Mucosa of gallbladder (tissue), 1 donor: ENCODE measurements around the gene COL11A2. TPM values are rescaled to one million over a fixed set of nuclear protein-coding genes. Genes with fewer than 3 reads are reported as not detected.

Source experiments
- DNase-seq: peaks from one replicate; pipeline ENCODE4 v3.0.0-alpha.2; 2020; ENCODE audit warnings: low spot score
- total RNA-seq: library from RNA; stranded (reverse); gene quantifications from one replicate; pipeline ENCODE4 v1.2.1, GENCODE V29; 2021
- donor health status: DM: no; HTN: no; CAD: no.

The COL11A2 gene
- total RNA-seq, 1 donor from 2014 or later, result 0.66 TPM

GRCh38 chr6:33206864-33207551 lies 14.7 kb upstream of the COL11A2 start:
- DNase-seq, result no peak

DNA sequence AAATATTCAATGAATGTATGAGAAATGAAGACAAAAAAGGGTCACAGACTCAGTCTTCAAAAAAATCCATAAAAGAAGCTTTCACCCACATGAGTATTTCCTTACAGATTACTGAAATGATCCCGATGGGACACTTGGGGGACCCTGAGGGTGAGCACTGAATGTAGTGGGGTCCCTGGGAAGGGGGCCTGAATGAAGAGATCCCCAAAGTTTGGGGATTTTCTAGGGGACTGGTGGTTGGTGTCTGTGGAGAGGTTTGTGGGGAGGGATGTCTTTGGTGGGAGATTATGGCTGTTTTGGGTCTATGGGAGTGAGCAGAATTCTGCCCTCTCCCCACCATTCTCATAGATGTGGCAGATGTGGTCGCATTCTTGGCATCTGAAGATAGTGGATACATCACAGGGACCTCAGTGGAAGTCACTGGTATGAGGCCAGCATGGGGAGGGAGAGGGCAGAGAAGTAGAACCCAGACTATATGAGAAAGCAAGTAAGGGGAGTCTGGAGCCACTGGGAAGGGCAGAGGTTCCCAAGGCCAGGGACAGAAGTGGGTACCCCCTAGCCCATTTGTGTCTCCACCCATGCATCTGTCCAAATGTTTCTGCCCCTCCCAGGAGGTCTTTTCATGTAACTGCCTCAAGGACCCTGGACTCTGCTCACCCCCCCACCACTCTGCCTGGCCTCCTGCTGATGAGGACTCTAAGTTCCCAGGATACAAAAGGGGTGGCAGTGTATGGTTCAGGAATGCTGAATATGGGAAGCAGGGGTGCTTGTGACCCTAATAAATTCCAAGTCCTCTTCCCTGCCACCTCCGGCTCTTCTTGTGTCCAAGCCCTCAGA lies 14.0 kb upstream of the COL11A2 start:
- DNase-seq, result no peak

- DNase-seq, result no peak
Observed at GRCh38 chr6:33205191-33206026, 13.1 kb upstream of the COL11A2 start.

DNA sequence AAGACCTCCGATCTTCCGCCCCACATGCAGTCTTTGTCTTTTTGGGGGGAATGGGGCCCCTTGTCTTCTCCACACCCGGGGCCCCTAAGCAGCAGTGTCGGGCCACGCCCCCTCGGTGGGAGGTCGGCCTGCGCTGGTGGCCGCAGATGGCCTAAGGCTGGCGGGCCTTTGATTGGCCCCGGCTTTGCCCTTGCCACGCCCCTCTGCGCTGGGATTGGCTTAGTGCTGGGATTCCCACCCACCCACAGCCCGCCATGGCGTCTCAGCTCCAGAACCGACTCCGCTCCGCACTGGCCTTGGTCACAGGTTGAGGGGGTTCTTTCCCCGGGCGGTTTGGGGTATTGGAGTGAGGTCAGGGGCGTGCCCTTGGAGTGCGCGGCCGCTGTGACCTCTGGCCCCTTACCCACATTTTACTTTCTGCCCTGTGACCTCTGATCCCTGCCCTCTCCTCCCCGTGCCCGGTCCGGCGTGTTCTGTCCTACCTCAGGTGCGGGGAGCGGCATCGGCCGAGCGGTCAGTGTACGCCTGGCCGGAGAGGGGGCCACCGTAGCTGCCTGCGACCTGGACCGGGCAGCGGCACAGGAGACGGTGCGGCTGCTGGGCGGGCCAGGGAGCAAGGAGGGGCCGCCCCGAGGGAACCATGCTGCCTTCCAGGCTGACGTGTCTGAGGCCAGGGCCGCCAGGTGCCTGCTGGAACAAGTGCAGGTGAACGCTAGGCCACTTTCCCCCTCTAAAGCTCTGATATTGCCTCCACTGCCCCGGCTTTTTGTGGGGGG lies 12.3 kb upstream of the COL11A2 start, which contains the start of gene HSD17B8:
TSS of gene HSD17B8 (plus strand) at position 241 of the 776 bp plus-strand sequence. CDS start at position 255, 14 bp downstream.
- DNase-seq, result peak; percentile 95

GRCh38 chr6:33204165-33204414 lies 11.8 kb upstream of the COL11A2 start:
- DNase-seq, result no peak

DNA sequence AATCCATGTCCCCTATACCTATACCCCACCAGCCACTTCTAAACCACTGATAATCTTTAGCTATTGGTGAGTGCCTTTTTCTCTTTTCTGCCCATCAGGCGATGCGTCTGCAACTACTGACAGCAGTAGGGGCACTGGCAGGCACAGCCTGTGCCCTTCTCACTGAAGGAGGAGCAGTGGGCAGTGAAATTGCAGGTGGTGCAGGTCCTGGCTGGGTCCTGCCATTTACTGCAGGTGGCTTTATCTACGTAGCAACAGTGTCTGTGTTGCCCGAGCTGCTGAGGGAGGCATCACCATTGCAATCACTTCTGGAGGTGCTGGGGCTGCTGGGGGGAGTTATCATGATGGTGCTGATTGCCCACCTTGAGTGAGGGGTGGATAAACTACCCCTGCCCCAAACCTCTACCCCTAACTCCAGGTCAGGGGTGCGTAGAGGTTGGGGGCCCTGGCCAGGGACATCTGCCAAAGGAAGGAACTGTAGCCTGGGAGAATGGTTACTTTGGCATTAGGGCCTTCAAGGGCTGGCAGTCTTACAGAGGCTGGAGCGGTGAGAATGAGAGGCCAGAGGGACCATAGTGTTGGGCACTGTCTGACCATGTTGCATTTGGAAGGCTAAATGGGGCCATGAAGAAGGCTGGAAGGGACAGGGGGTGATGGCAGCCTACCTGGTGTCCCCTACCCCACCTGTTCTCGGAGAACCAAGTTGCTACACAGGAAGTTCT lies 11.3 kb upstream of the COL11A2 start:
- DNase-seq, result no peak

- no peak for DNase-seq
Observed at GRCh38 chr6:33202799-33203198, 10.5 kb upstream of the COL11A2 start.

DNA sequence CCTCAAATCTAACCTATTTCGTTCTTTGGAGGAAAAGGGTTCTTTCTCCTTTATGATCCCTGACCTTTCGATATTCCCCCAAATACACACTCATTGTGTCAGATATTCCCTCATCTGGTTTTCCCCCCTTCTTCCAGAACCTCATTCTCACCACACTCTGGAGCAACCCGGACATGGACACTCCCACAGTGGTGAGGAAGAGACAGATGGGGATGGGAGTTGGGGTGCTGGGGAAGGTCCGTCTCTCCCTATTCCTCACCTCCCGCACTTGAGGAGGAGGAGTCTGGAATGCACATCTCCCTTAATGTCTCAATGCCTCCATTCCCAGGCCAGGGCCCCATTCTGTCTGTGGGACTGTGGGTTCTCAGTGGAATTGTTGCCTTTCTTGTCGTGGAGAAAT lies 9.7 kb upstream of the COL11A2 start:
- DNase-seq, result no peak

DNA sequence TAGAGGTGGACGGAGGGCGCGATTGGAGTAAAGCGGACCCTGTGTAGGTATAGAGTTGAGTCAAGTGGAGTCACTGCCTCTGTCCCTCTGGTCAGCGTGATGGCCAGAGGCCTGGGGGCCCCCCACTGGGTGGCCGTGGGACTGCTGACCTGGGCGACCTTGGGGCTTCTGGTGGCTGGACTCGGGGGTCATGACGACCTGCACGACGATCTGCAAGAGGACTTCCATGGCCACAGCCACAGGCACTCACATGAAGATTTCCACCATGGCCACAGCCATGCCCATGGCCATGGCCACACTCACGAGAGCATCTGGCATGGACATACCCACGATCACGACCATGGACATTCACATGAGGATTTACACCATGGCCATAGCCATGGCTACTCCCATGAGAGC lies 8.9 kb upstream of the COL11A2 start:
- DNase-seq, result no peak

DNA sequence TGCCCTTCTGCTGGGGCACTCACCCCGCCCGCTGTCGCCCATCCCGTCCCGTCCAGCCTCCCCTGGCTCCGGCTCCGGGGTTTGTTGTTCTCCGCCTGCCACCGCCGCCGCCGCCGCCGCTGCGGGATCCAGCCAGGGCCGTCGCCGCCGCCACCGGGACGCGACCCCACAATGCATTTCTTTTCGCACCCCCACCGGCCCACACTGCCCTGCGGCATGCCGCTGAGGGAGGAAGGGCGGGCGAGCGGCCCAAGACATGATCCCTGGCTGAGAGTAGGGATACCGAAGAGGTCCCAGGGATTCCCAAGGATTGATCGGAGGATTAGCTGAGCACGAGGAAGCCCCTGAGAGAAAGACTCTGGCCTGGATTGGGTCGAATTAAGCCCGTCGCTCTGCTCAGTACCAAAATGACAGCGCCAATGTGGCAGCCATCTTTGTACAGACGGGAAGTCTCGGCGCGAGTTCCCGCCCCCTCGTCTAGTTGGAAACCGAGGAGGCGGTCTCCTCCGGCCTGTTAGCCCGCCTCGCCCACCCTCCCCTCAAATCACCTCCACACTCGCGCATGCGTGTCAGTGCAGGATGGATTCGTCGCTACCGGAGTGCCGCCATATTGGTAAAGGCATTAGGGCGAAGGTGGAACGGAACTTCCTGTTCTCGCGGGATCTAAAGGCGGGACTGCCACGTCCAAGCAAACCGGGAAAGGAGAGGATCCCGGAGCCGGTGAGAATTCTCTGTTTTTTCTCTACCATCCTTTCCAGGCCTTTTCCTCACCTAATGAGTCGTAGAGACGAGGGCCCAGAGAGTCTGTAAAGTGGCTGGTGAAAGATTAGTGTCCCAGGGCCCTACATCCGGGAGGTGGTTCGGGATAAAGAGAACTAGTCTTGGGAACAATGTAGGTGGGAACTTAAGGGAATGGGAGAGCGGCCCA lies 8.2 kb upstream of the COL11A2 start, which contains the start of the genes RXRB and SLC39A7:
TSS of gene RXRB (minus strand) at position 447 of the 928 bp plus-strand sequence. CDS start at position 258, 189 bp downstream.
TSS of gene SLC39A7 (plus strand) at position 649 of the 928 bp plus-strand sequence. CDS start 379 bp downstream, outside the sequence.
- DNase-seq, result peak; percentile 100

- peak; percentile 50 for DNase-seq
Observed at GRCh38 chr6:33199687-33200218, 7.5 kb upstream of the COL11A2 start.

GRCh38 chr6:33198853-33199436 lies 6.7 kb upstream of the COL11A2 start:
- no peak for DNase-seq

DNA sequence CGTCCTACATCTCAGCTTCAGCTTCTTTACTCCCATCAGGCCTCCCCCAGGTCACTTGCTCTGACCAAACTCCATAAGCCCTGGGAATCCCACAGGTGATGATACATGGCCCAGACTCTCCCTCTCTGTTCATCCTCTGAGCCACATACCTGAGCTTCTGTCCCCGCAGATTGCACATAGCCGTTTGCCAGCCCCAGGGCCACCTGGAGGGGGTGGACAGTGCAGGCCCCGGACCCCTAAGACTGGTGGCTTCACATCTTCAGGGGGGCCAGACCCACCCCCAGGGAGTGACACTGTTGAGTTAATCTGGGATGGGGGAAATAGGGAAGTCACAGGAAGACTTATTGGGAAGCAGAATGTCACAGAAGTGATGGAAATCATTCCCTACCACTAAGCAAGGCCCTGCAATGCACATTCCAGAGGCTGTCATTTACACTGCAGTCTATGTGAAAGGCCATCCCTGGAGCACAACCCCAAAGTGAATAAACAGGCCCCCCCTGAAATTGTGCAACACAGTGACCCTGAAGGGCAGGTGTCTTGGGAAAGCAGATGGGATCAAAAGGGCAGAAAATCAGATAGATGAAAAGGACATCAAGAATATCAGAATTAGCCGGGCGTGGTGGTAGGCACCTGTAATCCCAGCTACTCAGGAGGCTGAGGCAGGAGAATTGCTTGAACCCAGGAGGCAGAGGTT lies 6.0 kb upstream of the COL11A2 start:
- DNase-seq, result no peak

- no peak for DNase-seq
Observed at GRCh38 chr6:33197431-33198048, 5.3 kb upstream of the COL11A2 start.

DNA sequence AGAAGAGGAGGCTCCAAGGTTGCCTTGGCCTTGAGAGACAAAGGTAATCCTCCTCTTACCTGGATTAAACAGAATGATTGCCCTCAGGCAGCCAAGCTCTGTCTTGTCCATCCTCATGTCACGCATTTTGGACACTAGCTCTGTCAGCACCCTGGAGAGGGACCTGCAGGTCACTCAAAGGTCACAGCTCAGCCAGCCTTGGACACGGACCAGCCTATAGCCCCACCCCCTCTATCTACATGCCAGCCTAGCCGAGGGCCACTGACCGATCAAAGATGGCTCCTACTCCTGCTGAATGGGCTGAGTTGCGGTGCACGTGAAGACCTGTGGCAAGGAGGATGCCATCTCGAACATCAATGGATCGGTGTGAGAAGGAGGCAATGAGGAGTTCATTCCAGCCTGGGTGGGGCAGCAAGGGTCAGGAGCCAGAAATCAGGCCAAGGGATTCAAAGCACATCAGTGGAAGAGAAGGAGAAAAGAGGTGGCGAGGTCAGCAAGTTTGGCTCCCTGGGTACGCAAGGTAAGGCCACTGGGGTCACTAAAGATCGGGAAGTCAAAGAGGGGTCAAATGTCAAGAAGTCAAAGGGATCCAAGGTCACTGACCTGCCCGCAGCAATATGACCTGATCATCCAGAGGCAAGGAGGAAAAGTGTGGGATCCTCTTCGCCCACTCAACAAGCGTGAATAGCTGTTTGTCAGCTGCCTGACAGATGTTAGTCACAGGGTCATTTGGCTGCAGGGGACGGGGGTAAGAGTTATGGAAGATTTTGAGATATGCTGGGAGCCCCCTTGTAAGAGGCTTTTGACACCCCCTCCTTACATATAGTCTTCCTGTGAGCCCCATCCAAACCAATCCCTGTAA lies 3.3 kb upstream of the COL11A2 start:
- DNase-seq, result no peak

- DNase-seq, result no peak
Observed at GRCh38 chr6:33194431-33194979, 2.2 kb upstream of the COL11A2 start.

DNA sequence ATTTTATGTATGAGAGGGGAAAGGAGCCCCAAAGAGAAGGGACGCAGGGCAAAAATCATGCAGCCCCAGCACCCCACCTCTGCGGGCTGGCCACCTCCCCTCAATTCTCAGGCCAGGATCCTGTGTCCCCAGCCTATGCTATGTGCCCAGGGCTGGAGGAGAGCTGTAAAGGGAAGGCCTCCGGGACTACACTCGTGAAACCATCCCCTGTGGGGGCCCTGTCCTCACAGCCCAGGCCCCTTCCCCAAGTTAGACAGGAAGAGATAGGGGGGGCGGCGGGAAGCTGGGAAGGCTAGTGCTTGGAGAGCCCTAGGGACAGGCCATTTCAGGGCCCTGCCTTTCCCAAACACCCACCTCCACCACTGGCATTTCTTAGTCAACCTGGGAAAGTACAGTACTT lies 1.4 kb upstream of the COL11A2 start:
- no peak for DNase-seq
